DND-41 (cell line): ENCODE data around the gene UFD1.

Experiments
- EZH2 ChIP-seq: IDR thresholded peaks from 3 replicates; pipeline ENCODE4 v1.6.1; 2012; ENCODE audit warnings: borderline replicate concordance, low read depth, mild to moderate bottlenecking, moderate library complexity, low read length, inconsistent platforms; ENCODE audit not compliant: severe bottlenecking
- TF ChIP-seq, protein P1 (sequence below): IDR thresholded peaks from 2 replicates; pipeline ENCODE4 v1.5.1; 2012; ENCODE audit warnings: borderline replicate concordance, low read length, moderate library complexity, mild to moderate bottlenecking; ENCODE audit not compliant: poor library complexity, severe bottlenecking; ENCODE audit errors: extremely low read depth

DNA sequence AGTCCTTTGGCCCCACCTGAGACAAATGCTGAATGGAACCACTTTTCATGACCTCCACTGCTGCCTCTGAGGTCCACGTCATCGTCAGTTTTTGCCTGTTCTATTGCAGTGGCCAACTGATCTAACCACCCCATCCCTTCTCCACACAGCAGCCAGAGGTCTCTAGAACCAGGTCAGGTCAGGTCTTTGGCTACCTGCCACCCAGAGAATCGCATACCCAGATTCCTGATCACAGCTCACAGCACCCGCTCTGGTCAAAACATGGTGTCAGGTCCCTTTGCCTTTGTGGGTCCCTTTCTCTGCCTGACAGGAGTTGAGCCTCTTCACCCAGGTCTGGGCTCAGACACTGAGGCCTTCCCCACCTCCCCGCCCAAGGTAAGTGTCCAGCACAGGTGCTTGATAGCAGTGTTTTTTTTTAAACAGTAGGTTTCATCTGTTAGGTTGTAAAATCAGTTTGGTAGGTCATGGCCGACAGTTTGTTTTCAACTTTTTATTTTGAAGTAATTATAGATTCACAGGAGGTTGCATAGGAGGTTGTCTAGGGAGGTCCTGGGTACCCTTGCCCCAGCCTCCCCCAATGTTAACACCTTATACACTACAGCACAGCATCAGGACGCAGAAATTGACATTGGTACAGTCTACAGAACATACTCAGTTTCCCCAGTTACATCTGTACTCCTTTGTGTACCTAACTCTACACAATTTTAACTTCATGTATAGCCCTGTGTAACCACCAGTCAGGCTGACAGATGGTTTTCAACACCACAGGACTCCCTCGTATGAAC is 38.4 kb downstream of the UFD1 start:
- TF ChIP-seq, protein P1, sequence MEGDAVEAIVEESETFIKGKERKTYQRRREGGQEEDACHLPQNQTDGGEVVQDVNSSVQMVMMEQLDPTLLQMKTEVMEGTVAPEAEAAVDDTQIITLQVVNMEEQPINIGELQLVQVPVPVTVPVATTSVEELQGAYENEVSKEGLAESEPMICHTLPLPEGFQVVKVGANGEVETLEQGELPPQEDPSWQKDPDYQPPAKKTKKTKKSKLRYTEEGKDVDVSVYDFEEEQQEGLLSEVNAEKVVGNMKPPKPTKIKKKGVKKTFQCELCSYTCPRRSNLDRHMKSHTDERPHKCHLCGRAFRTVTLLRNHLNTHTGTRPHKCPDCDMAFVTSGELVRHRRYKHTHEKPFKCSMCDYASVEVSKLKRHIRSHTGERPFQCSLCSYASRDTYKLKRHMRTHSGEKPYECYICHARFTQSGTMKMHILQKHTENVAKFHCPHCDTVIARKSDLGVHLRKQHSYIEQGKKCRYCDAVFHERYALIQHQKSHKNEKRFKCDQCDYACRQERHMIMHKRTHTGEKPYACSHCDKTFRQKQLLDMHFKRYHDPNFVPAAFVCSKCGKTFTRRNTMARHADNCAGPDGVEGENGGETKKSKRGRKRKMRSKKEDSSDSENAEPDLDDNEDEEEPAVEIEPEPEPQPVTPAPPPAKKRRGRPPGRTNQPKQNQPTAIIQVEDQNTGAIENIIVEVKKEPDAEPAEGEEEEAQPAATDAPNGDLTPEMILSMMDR: no peak
- no peak for TF ChIP-seq EZH2
